SW 1271 (cell line): ENCODE results near the gene C1QL1.

ENCODE experiments used
- DNase-seq, 2 experiments: peaks; one replicate each; lab custom pipeline; 2025; lab: John Stamatoyannopoulos, UW

C1QL1 gene

GRCh38 chr17:44989552-44990138 is 21.5 kb upstream of the C1QL1 start:
- DNase-seq: no peak

GRCh38 chr17:44988044-44988942 is 20.2 kb upstream of the C1QL1 start:
- no peak for DNase-seq

- DNase-seq: no peak
Measured at GRCh38 chr17:44983563-44983962, 15.5 kb upstream of the C1QL1 start.

- no peak for DNase-seq
Measured at GRCh38 chr17:44982113-44982702, 14.1 kb upstream of the C1QL1 start.

- DNase-seq: no peak
Measured at GRCh38 chr17:44981221-44981968, 13.3 kb upstream of the C1QL1 start.

GRCh38 chr17:44979426-44979995 is 11.4 kb upstream of the C1QL1 start:
- DNase-seq: no peak

- DNase-seq: no peak
Measured at GRCh38 chr17:44978807-44979206, 10.7 kb upstream of the C1QL1 start.

GRCh38 chr17:44977814-44978550 is 9.9 kb upstream of the C1QL1 start:
- no peak for DNase-seq

GRCh38 chr17:44977065-44977464 is 9.0 kb upstream of the C1QL1 start:
- no peak for DNase-seq

- DNase-seq: no peak
Measured at GRCh38 chr17:44976206-44976605, 8.1 kb upstream of the C1QL1 start.

- no peak for DNase-seq
Measured at GRCh38 chr17:44972953-44973352, 4.8 kb upstream of the C1QL1 start.

- DNase-seq: no peak
Measured at GRCh38 chr17:44971776-44972483, 3.8 kb upstream of the C1QL1 start.

- DNase-seq: no peak
Measured at GRCh38 chr17:44970136-44970741, 2.1 kb upstream of the C1QL1 start.

- no peak for DNase-seq
Measured at GRCh38 chr17:44969144-44969780, 1.2 kb upstream of the C1QL1 start.

GRCh38 chr17:44967907-44968224 is 237 bp downstream of the C1QL1 start:
- no peak for DNase-seq

- DNase-seq: no peak
Measured at GRCh38 chr17:44967026-44967906, 837 bp downstream of the C1QL1 start.

GRCh38 chr17:44966348-44967025 is 1.6 kb downstream of the C1QL1 start:
- DNase-seq: no peak

GRCh38 chr17:44965481-44966234 is 2.4 kb downstream of the C1QL1 start:
- no peak for DNase-seq
